Liver (tissue), 9 donors: ENCODE results near the gene PLS3. TPM values are rescaled to one million over a fixed set of nuclear protein-coding genes. Genes with fewer than 3 reads are reported as not detected.

Experiments
- DNase-seq: peaks from one replicate; pipeline ENCODE4 v3.0.0-alpha.2; 2017; ENCODE audit warnings: low spot score
- H3K27ac ChIP-seq, 2 donors: one replicate each; pipeline ENCODE4 v1.7.0; 2013; ENCODE audit warnings: inconsistent platforms in 2 of 2, low read length in 2 of 2, control low read depth in 1 of 2, low read depth in 1 of 2, mild to moderate bottlenecking in 1 of 2
- H3K27me3 ChIP-seq, 4 donors: one replicate each; pipeline versions ENCODE4 v1.6.1 to v1.7.0; 2013; ENCODE audit warnings: low read length in 3 of 4, inconsistent platforms in 1 of 4, mild to moderate bottlenecking in 1 of 4, moderate library complexity in 1 of 4; ENCODE audit not compliant: control insufficient read depth in 4 of 4, insufficient read depth in 4 of 4
- H3K36me3 ChIP-seq, 4 donors: one replicate each; pipeline versions ENCODE4 v1.6.1 to v1.7.0; 2013; ENCODE audit warnings: low read length in 3 of 4, mild to moderate bottlenecking in 3 of 4, low read depth in 1 of 4, moderate library complexity in 1 of 4; ENCODE audit not compliant: control insufficient read depth in 4 of 4, insufficient read depth in 3 of 4
- H3K4me1 ChIP-seq, 4 donors: one replicate each; pipeline versions ENCODE4 v1.6.1 to v1.7.0; 2013; ENCODE audit warnings: low read length in 3 of 4, mild to moderate bottlenecking in 3 of 4, moderate library complexity in 1 of 4; ENCODE audit not compliant: control insufficient read depth in 4 of 4, insufficient read depth in 4 of 4
- H3K4me3 ChIP-seq, 3 donors: one replicate each; pipeline versions ENCODE4 v1.6.1 to v1.7.0; 2013; ENCODE audit warnings: low read length in 3 of 3, control low read depth in 1 of 3, low read depth in 1 of 3, mild to moderate bottlenecking in 1 of 3
- H3K9ac ChIP-seq, 2 donors: one replicate each; pipeline ENCODE4 v1.7.0; 2013; ENCODE audit warnings: low read length in 2 of 2, mild to moderate bottlenecking in 2 of 2, moderate library complexity in 2 of 2, control low read depth in 1 of 2, low read depth in 1 of 2
- H3K9me3 ChIP-seq, 4 donors: one replicate each; pipeline versions ENCODE4 v1.6.1 to v1.7.0; 2013; ENCODE audit warnings: low read length in 3 of 4; ENCODE audit not compliant: control insufficient read depth in 4 of 4
- CTCF ChIP-seq: fragments of 150-350 bp; IDR thresholded peaks from 2 replicates; pipeline ENCODE4 v1.5.1; 2017; ENCODE audit warnings: improper control_type of control experiment, low read depth, low read length; ENCODE audit not compliant: missing input control
- EGR1 ChIP-seq, 2 donors: IDR thresholded peaks; 2 replicates each; pipeline ENCODE4 v1.6.1; 2016 to 2018; ENCODE audit warnings: antibody characterized with exemption in 2 of 2, low read depth in 2 of 2
- FOXA1 ChIP-seq: IDR thresholded peaks from 2 replicates; pipeline ENCODE4 v1.6.1; 2016; ENCODE audit warnings: antibody characterized with exemption
- FOXA2 ChIP-seq: IDR thresholded peaks from 2 replicates; pipeline ENCODE4 v1.6.1; 2016; ENCODE audit warnings: antibody characterized with exemption
- GABPA ChIP-seq, 2 donors: IDR thresholded peaks in 1 of 2; conservative IDR thresholded peaks in 1 of 2; 2 replicates each; pipeline ENCODE4 v1.6.1; 2016; ENCODE audit warnings: antibody characterized with exemption in 2 of 2, mild to moderate bottlenecking in 1 of 2, moderate library complexity in 1 of 2
- HNF4A ChIP-seq, 2 donors: conservative IDR thresholded peaks; 2 replicates each; pipeline ENCODE4 v1.6.1; 2016; ENCODE audit warnings: antibody characterized with exemption in 2 of 2, mild to moderate bottlenecking in 2 of 2
- JUND ChIP-seq, 2 donors: IDR thresholded peaks; 2 replicates each; pipeline ENCODE4 v1.6.1; 2016; ENCODE audit warnings: antibody characterized with exemption in 2 of 2
- NR2F2 ChIP-seq: IDR thresholded peaks from 2 replicates; pipeline ENCODE4 v1.6.1; 2016; ENCODE audit warnings: antibody characterized with exemption
- RAD21 ChIP-seq, 2 donors: IDR thresholded peaks; 2 replicates each; pipeline ENCODE4 v1.6.1; 2016; ENCODE audit warnings: antibody characterized with exemption in 2 of 2, mild to moderate bottlenecking in 2 of 2
- REST ChIP-seq: IDR thresholded peaks from 2 replicates; pipeline ENCODE4 v1.6.1; 2016; ENCODE audit warnings: antibody characterized with exemption, mild to moderate bottlenecking
- RXRA ChIP-seq, 2 donors: IDR thresholded peaks; 2 replicates each; pipeline ENCODE4 v1.6.1; 2017 to 2018; ENCODE audit warnings: antibody characterized with exemption in 2 of 2, mild to moderate bottlenecking in 1 of 2
- SP1 ChIP-seq: IDR thresholded peaks from 2 replicates; pipeline ENCODE4 v1.6.1; 2018; ENCODE audit warnings: antibody characterized with exemption, mild to moderate bottlenecking
- TAF1 ChIP-seq: conservative IDR thresholded peaks from 2 replicates; pipeline ENCODE4 v1.6.1; 2016; ENCODE audit warnings: antibody characterized with exemption, mild to moderate bottlenecking
- YY1 ChIP-seq: IDR thresholded peaks from 2 replicates; pipeline ENCODE4 v1.6.1; 2016; ENCODE audit warnings: antibody characterized with exemption, mild to moderate bottlenecking
- ZBTB33 ChIP-seq: IDR thresholded peaks from 2 replicates; pipeline ENCODE4 v1.6.1; 2016; ENCODE audit warnings: antibody characterized with exemption
- WGBS: extraction: QIAGEN DNeasy Blood & Tissue Kit; methylation state at CpG from one replicate; pipeline ENCODE4 v1.1.7; 2013; 5-methylcytosine and 5-hydroxymethylcytosine counted together
- polyA plus RNA-seq, 2 donors: library from polyadenylated mRNA; stranded (reverse) in 1 of 2; unstranded in 1 of 2; fragments of 200-250 nt in 1 of 2; fragments of >200 nt in 1 of 2; fragmentation: Nextera tagmentation in 1 of 2; extraction: Ambion mirVana in 1 of 2; gene quantifications; one replicate each; pipeline versions ENCODE4 v1.2.1 to v1.2.3, GENCODE V29; 2013 to 2015
- total RNA-seq, 2 donors: library from RNA; depleted of rRNA; stranded (reverse); fragments of >200 nt; gene quantifications; one replicate each; pipeline ENCODE4 v1.2.3, GENCODE V29; 2014
- TF ChIP-seq, protein P1 (sequence below): IDR thresholded peaks from 2 replicates; pipeline ENCODE4 v1.6.1; 2016; ENCODE audit warnings: antibody characterized with exemption
- donor health status: healthy.
- donor health status: healthy.
- donor health status: healthy.
- donor health status: healthy.
- donor health status: healthy.

Gene PLS3
- total and polyA plus RNA-seq, 4 donors: 56.3 to 119 (median 71.6) TPM

DNA sequence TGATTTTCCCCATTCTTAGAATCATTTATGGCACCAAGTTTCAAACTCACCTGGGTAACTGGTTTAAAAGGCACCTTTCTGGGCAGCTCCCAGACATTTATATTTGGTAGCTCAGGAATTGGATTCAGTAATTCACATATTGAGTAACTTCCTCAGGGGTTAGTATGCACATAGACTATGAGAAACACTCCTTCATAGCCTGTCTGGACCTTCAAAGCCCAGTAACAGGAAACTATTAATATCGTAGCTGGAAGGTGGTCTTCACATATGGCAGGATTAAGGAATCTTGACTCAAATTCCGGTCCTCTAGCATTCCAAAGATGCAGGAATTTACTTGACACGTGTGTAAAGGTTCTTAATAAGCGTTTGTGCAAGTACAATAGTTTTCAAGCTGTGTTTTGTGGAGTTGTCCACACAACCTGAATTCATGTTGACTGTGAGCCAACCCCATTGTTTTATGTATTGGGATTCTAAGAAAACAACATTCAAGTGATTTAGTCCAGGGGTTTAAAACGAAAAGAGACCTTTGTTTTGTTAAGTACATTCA lies 78.4 kb downstream of the PLS3 start:
- TF ChIP-seq JUND (IDR thresholded peaks at IDR 0.05) (no peak), GABPA (IDR thresholded peaks at IDR 0.05 in 1 of 2, conservative IDR thresholded peaks at IDR 0.05 in 1 of 2) (no peak), RXRA (IDR thresholded peaks at IDR 0.05) (no peak), HNF4A (conservative IDR thresholded peaks at IDR 0.05) (no peak), FOXA2 (no peak), SP1 (no peak), EGR1 (IDR thresholded peaks at IDR 0.05; ENCODE audit: low read depth in 2 of 2) (no peak), NR2F2 (no peak), REST (no peak), ZBTB33 (no peak), RAD21 (IDR thresholded peaks at IDR 0.05) (no peak), FOXA1 (no peak)
- Histone ChIP-seq H3K27ac (no peak overlapping the region), H3K4me3 (no peak overlapping the region), H3K27me3 (no peaks in the 10 kb centered on the region), H3K36me3 (peaks cover 0 to 31% (median 21%) of the 10 kb centered on the region in 4 donors), H3K9ac (no peak overlapping the region), H3K4me1 (no peaks in the 10 kb centered on the region), H3K9me3 (no peaks in the 10 kb centered on the region)
- DNase-seq: no peak
- 74% methylated on average over 5 of the region's 5 CpGs for WGBS

DNA sequence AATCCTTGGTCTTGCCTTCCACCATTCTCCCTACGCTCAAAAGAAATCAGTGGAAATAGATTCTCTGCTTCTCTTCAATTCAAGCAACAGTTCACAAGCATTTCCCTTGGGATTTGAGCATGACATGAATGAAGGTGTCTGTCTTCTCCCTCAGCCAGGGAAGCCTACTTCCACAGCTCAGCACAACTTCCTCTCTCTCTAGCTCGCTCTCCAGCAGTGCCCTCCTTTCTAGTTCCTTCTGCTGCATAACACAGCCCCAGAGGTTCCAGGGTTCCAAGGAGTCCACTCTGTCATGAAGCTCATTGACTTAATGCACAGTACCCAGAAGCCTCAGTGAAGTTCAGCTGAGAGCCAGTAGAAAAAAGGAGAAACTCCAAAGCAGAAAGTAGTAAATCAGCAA lies 81.3 kb downstream of the PLS3 start:
- no peak overlapping the region for H3K9ac ChIP-seq
- no peak overlapping the region for H3K4me3 ChIP-seq
- H3K36me3 ChIP-seq: peaks cover 0 to 36% (median 22%) of the 10 kb centered on the region in 4 donors
- H3K27ac ChIP-seq: no peak overlapping the region
- no peaks in the 10 kb centered on the region for H3K4me1 ChIP-seq
- WGBS: 77% methylated on average over 2 of the region's 2 CpGs
- no peaks in the 10 kb centered on the region for H3K27me3 ChIP-seq
- no peak for TF ChIP-seq JUND (IDR thresholded peaks at IDR 0.05)
- TF ChIP-seq FOXA2: no peak
- no peak for TF ChIP-seq SP1
- TF ChIP-seq ZBTB33: no peak
- TF ChIP-seq YY1: no peak
- TF ChIP-seq, protein P1, sequence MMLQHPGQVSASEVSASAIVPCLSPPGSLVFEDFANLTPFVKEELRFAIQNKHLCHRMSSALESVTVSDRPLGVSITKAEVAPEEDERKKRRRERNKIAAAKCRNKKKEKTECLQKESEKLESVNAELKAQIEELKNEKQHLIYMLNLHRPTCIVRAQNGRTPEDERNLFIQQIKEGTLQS: no peak
- no peak for TF ChIP-seq NR2F2
- TF ChIP-seq GABPA (IDR thresholded peaks at IDR 0.05 in 1 of 2, conservative IDR thresholded peaks at IDR 0.05 in 1 of 2): no peak
- no peak for TF ChIP-seq RAD21 (IDR thresholded peaks at IDR 0.05)
- no peak for TF ChIP-seq FOXA1
- TF ChIP-seq TAF1: no peak
- TF ChIP-seq RXRA (IDR thresholded peaks at IDR 0.05): no peak
- TF ChIP-seq CTCF: no peak
- no peaks in the 10 kb centered on the region for H3K9me3 ChIP-seq
- no peak for DNase-seq
